Upper lobe of left lung (tissue), 6 donors: ENCODE data around the gene KHK. TPM values are rescaled to one million over a fixed set of nuclear protein-coding genes. Genes with fewer than 3 reads are reported as not detected.

Source experiments
- ATAC-seq, 2 donors: fragments of 200-7000 bp; cut with Tn5 transposase; one replicate each; pipeline ENCODE4 v1.9.1; 2022; ENCODE audit warnings: mild to moderate bottlenecking in 2 of 2, moderate library complexity in 2 of 2; ENCODE audit not compliant: low FRiP score in 2 of 2
- DNase-seq, 2 donors: peaks; one replicate each; pipeline ENCODE4 v3.0.0-alpha.2; 2019 to 2020
- H3K27ac ChIP-seq, 4 donors: fragments of 200-600 bp; sonication (generic); one replicate each; pipeline ENCODE4 v1.5.1; 2016 to 2019
- H3K27me3 ChIP-seq, 4 donors: fragments of 200-600 bp; sonication (generic); one replicate each; pipeline ENCODE4 v1.5.1; 2017 to 2019
- H3K36me3 ChIP-seq, 4 donors: fragments of 200-600 bp; sonication (generic); one replicate each; pipeline ENCODE4 v1.5.1; 2016 to 2019
- H3K4me1 ChIP-seq, 4 donors: fragments of 200-600 bp; sonication (generic); one replicate each; pipeline ENCODE4 v1.5.1; 2018 to 2019
- H3K4me3 ChIP-seq, 4 donors: fragments of 200-600 bp; sonication (generic); one replicate each; pipeline ENCODE4 v1.5.1; 2017 to 2019; ENCODE audit warnings: mild to moderate bottlenecking in 2 of 4, moderate library complexity in 1 of 4
- H3K9me3 ChIP-seq, 4 donors: fragments of 200-600 bp; sonication (generic); one replicate each; pipeline ENCODE4 v1.5.1; 2018 to 2019
- CTCF ChIP-seq, 6 experiments: fragments of 450-650 bp in 4 of 6; fragments of 200-600 bp in 2 of 6; sonication (generic) in 2 of 6; IDR thresholded peaks; one replicate each; pipeline ENCODE4 v1.5.1; 2016 to 2019; ENCODE audit warnings: antibody characterized with exemption in 6 of 6
- EP300 ChIP-seq, 4 donors: sonication (generic); formaldehyde crosslinking; IDR thresholded peaks; one replicate each; pipeline ENCODE4 v1.5.1; 2017; ENCODE audit warnings: antibody characterized with exemption in 4 of 4, control low read depth in 2 of 4
- POLR2A ChIP-seq, 4 donors: fragments of 450-650 bp; IDR thresholded peaks; one replicate each; pipeline ENCODE4 v1.5.1; 2016 to 2017; ENCODE audit warnings: antibody characterized with exemption in 4 of 4, mild to moderate bottlenecking in 2 of 4
- POLR2AphosphoS5 ChIP-seq, 2 donors: sonication (generic); formaldehyde crosslinking; IDR thresholded peaks; one replicate each; pipeline ENCODE4 v1.5.1; 2017; ENCODE audit warnings: antibody characterized with exemption in 2 of 2
- WGBS, 2 donors: methylation state at CpG; one replicate each; pipeline ENCODE4 v1.1.5; 2017 to 2018; 5-methylcytosine and 5-hydroxymethylcytosine counted together
- total RNA-seq, 6 donors: library from RNA; depleted of rRNA in 4 of 6; stranded (reverse); fragments of >200 nt in 4 of 6; gene quantifications; one replicate each; pipeline versions ENCODE4 v1.1.0 to v1.2.1, GENCODE V29; 2016 to 2021
- donor health status: DM: no; HTN: no; CAD: no; lungs with moderate emphysema.
- donor health status: DM: no; HTN: yes; CAD: no; lungs with severe emphysema.

Gene KHK
- total RNA-seq, 6 donors from 2014 or later, result 2.4 to 10.4 (median 6.3) TPM

DNA sequence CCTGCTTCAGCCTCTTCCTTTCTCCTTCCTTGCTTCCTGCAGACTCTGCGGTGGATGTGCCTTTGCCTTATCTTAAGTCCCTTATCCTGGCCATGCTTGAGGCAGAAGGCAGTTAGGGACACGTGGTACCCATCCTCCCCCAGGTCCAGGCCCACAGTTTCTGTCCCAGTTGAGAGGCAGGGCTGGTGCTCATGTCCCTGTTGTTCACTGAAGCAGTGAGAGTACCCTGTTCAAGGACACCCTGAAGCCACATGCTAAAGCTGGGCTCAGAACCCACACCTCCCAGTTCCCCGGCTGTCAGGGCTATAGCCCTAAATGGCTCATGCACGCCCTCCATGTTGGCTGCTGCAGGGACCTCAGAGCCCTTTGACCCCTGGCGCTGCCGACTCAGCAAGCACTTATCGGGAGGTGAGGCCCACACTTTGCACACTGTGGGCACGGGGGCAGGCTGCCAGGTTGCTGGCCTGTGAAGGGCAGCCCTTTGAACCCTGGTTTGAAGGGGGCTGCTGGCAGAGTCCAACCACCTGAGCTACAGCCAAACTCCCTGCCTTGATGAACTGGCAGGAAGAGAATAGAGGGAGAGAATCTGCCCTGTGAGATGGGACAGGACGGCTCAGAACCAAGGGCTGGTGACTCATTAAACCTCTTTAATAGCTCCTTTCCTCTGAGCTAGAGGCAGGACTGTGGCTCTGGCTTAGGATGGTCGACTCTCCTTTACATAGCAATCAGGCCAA, 6.3 kb downstream of the KHK start:
- peak in 1 of 2 donors; percentile 59 for DNase-seq
- Histone ChIP-seq H3K27me3 (no peaks in the 10 kb centered on the region), H3K4me1 (peaks cover 7 to 15% (median 10%) of the 10 kb centered on the region in 4 donors), H3K27ac (no peak overlapping the region), H3K4me3 (no peak overlapping the region), H3K36me3 (no peaks in the 10 kb centered on the region), H3K9me3 (no peaks in the 10 kb centered on the region)
- ATAC-seq, result no peak
- WGBS, 2 donors, result 77 to 79% methylated on average over 3 to 10 of the region's 10 CpGs
- no peak for TF ChIP-seq POLR2A (IDR thresholded peaks at IDR 0.05)
- no peak for TF ChIP-seq CTCF (IDR thresholded peaks at IDR 0.05)
- TF ChIP-seq POLR2AphosphoS5 (IDR thresholded peaks at IDR 0.05), result no peak
- TF ChIP-seq EP300 (IDR thresholded peaks at IDR 0.05), result no peak

DNA sequence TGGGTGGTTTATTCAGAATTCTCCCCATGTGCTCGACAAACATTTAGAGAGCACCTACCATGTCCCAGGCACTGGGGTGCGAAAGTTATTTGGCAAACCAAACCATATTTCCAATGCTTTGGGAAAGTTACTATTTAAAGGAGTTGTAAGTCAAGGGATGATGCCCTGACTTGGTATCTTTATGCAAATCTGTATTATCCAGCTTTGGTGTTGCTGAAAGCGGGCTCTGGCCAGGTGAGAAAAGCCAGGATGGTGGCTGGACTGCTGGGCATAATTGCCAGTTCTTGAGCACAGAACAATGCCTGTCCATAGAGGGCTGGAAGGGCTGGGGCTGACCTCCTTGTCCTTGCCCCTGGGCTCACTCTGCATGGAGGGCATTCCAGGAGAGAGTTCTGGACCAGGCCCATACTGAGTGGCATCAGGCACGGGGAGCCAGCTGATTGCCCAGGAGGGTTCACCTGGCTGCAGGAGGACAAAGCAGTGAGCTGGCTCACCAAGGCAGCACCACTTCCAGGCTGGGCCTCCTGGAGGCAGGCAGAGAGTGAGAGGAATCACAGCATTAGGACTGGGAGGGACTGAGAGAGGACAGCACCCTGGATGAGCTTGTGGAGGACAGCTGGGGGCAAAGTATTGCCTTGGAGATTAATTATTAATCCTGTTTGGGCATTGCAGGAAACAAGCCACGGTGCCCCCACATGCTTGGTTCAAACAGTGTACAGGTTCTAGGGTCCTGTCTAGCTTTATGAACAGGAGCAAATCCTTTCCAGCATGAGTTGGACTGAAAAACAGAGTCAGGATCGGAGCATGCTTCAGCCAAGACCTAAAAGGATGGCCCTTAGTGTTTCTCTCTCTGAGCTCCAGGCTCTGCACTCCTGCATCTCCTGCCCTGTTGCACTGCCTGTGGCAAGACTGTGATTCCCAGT, 7.1 kb downstream of the KHK start:
- Histone ChIP-seq H3K27me3 (no peaks in the 10 kb centered on the region), H3K9me3 (no peaks in the 10 kb centered on the region), H3K4me3 (no peak overlapping the region), H3K4me1 (peaks cover 7 to 15% (median 10%) of the 10 kb centered on the region in 4 donors), H3K27ac (no peak overlapping the region), H3K36me3 (no peaks in the 10 kb centered on the region)
- WGBS, 2 donors, result 82 to 91% methylated on average over 6 of the region's 6 CpGs
- ATAC-seq, result no peak
- no peak for DNase-seq
- TF ChIP-seq EP300 (IDR thresholded peaks at IDR 0.05), result no peak
- TF ChIP-seq CTCF (IDR thresholded peaks at IDR 0.05), result no peak
- TF ChIP-seq POLR2A (IDR thresholded peaks at IDR 0.05), result no peak
- no peak for TF ChIP-seq POLR2AphosphoS5 (IDR thresholded peaks at IDR 0.05)

- no peak overlapping the region for H3K27ac ChIP-seq
- H3K9me3 ChIP-seq, result no peaks in the 10 kb centered on the region
- DNase-seq, result peak in 1 of 2 donors; percentile 40
These were observed 7.9 kb downstream of the KHK start for GRCh38 chr2:27094353-27094984.

GRCh38 chr2:27095427-27095744, 8.8 kb downstream of the KHK start:
- H3K4me1 ChIP-seq, result peaks cover 7 to 15% (median 10%) of the 10 kb centered on the region in 4 donors
- H3K4me3 ChIP-seq, result no peak overlapping the region
- no peaks in the 10 kb centered on the region for H3K9me3 ChIP-seq
- no peaks in the 10 kb centered on the region for H3K27me3 ChIP-seq
- WGBS, 2 donors, result 100% methylated on average over 1 to 2 of the region's 2 CpGs
- no peak for TF ChIP-seq EP300 (IDR thresholded peaks at IDR 0.05)
- no peak for TF ChIP-seq POLR2AphosphoS5 (IDR thresholded peaks at IDR 0.05)
- TF ChIP-seq POLR2A (IDR thresholded peaks at IDR 0.05), result no peak
- no peak for TF ChIP-seq CTCF (IDR thresholded peaks at IDR 0.05)
- no peak for ATAC-seq
- no peak overlapping the region for H3K27ac ChIP-seq
- no peaks in the 10 kb centered on the region for H3K36me3 ChIP-seq
- no peak for DNase-seq

More at GRCh38 chr2:27094353-27094984, 7.9 kb downstream of the KHK start:
- no peak for ATAC-seq
- TF ChIP-seq CTCF (IDR thresholded peaks at IDR 0.05) (no peak), POLR2AphosphoS5 (IDR thresholded peaks at IDR 0.05) (no peak), POLR2A (IDR thresholded peaks at IDR 0.05) (no peak), EP300 (IDR thresholded peaks at IDR 0.05) (no peak)
- H3K27me3 ChIP-seq, result no peaks in the 10 kb centered on the region
- WGBS, 2 donors, result 92 to 94% methylated on average over 24 of the region's 24 CpGs
- peaks cover 7 to 15% (median 10%) of the 10 kb centered on the region in 4 donors for H3K4me1 ChIP-seq
- H3K4me3 ChIP-seq, result no peak overlapping the region
- no peaks in the 10 kb centered on the region for H3K36me3 ChIP-seq
